Measurements from ENCODE around the gene MUL1.
"Not testable (repeated sequence)": the region's sequence is repeated elsewhere in the genome, so short reads cannot be mapped to it uniquely, and the experiment has no call there.

The MUL1 gene

GRCh38 chr1:20511518-20512428 lies 3.8 kb upstream of the MUL1 start:
- DNase-seq (ENCODE audit: low read depth in 3 of 3), result no peak

- DNase-seq (ENCODE audit: low read depth in 3 of 3), result no peak
Measured at GRCh38 chr1:20508411-20508771, 440 bp upstream of the MUL1 start.

GRCh38 chr1:20507248-20507563 lies 745 bp downstream of the MUL1 start:
- no peak for DNase-seq (ENCODE audit: low read depth in 3 of 3)

DNA sequence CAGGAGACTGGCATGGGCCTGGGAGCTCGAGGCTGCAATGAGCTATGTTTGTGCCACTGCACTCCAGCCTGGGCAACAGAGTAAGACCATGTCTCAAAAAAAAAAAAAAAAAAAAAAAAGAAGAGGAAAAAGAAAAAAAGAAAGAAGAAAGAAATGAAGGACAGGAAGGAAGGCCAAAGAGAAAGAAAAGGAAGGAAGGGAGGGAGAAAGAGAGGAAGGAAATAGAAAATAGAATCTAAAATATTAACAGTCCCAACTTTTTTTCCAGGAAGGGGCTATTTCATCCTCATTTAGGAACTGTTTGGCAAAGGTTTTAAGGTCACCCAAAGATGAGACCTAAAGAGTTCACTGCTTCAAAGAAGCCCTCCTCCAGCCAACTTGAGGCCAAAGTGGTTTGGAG lies 2.5 kb downstream of the MUL1 start:
- DNase-seq (ENCODE audit: low read depth in 3 of 3), result no peak

DNA sequence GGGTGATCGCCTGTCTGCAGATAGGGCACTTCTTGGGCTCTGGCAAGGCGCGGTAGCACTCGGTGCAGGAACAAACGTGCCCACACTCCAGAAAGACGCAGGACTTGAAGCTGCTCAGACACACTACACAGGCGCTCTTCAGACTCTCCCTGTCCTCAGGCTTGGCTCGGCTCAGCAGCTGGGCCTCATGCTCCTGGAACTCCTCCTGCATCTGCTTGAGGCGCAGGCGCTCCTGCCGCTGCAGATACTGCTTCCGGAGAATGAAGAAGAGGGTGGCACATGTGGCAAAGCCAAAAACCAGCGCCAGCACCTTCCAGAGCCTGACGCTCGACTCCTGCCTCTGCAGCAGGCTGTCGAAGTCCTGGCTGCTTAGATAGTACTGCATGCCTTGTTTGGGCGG lies 7.2 kb downstream of the MUL1 start:
- DNase-seq (ENCODE audit: low read depth in 3 of 3), result no peak

- DNase-seq (ENCODE audit: low read depth in 3 of 3), result no peak
Measured at GRCh38 chr1:20499718-20500117, 8.2 kb downstream of the MUL1 start.

DNA sequence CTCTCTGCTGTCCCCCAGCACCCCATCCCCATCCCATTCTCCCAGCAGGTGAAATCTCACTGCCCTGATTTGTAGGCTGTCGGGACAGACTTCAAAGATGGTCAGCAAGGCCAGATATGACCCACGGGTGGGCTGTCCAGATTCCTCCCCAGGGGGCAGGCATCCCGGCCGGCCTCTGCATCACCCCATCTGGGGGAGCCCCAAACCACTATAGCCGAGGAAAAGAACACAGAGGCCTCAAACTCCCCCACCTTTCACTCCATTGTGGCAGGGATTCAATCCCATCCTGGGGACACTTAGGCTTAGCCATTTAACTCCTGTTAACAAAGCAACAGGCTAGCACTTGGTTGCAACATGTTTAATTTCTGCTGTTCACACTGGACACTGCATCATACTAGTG lies 8.8 kb downstream of the MUL1 start:
- no peak for DNase-seq (ENCODE audit: low read depth in 3 of 3)

GRCh38 chr1:20498116-20498515 lies 9.8 kb downstream of the MUL1 start:
- no peak for DNase-seq (ENCODE audit: low read depth in 3 of 3)

DNA sequence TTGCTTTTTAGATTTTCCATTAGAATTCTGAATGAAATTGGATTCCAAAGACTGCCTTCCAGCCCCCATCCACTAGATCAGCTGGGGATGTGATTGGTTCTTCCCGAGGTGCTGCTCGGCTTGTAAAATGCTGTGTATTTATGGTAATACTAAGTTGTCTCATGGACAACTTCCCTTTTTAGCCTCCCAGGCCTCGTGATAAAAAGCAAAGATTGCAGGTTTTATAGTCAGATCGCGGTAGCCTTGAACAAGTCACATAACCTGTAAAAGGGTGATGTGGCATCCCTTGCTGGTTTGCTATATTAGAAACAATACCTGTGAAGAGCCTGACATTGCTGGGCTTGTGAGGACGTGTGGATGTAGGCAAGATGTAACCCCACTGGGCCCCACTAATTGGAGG lies 10.4 kb downstream of the MUL1 start:
- no peak for DNase-seq (ENCODE audit: low read depth in 3 of 3)

DNA sequence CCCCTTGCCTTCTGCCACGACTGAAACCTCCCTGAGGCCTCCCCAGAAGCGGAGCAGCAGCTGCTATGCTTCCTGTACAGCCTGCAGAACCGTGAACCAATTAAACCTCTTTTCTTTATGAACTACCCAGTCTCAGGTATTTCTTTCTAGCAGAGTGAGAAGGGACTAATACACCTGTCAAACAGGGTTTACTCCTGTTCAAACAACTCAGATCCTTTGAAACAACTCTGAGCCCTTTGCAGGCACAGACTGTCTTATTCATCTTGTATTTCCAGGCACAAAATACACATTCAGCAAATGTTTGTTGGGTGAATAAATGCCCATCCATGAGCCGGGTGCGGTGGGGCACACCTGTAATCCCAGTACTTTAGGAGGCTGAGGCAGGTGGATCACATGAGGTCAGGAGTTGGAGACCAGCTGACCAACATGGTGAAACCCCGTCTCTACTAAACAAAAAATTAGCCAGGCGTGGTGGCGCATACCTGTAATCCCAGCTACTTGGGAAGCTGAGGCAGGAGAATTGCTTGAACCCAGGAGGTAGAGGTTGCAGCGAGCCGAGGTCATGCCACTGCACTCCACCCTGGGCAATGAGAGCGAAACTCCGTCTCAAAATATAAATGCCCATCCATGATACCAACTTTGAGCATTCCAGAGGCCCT lies 11.1 kb downstream of the MUL1 start:
- not testable (repeated sequence) for DNase-seq (ENCODE audit: low read depth in 3 of 3)

- DNase-seq (ENCODE audit: low read depth in 3 of 3), result no peak
Measured at GRCh38 chr1:20496241-20496661, 11.7 kb downstream of the MUL1 start.

DNA sequence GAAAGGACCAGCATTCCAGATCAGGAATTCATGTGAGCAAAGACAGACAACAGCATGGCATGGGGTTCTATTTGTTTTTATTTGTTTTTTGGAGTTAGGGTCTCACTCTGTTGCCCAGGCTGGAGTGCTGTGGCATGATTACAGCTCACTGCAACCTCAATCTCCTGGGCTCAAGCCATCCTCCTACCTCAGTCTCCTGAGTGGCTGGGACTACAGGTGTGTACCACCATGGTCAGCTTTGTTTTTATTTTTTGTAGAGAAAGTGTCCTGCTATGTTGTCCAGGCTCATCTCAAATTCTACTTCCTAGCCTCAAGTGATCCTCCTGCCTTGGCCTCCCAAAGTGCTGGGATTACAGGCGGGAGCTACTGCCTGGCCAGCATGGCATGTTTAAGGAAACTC lies 12.3 kb downstream of the MUL1 start:
- DNase-seq (ENCODE audit: low read depth in 3 of 3), result no peak

- no peak for DNase-seq (ENCODE audit: low read depth in 3 of 3)
Measured at GRCh38 chr1:20494609-20495311, 13.2 kb downstream of the MUL1 start.

GRCh38 chr1:20493839-20494608 lies 13.9 kb downstream of the MUL1 start:
- peak; percentile 64 to 76 (median 73) for DNase-seq (ENCODE audit: low read depth in 3 of 3)

GRCh38 chr1:20493309-20493708 lies 14.6 kb downstream of the MUL1 start:
- DNase-seq (ENCODE audit: low read depth in 3 of 3), result no peak

GRCh38 chr1:20492751-20493150 lies 15.2 kb downstream of the MUL1 start:
- no peak for DNase-seq (ENCODE audit: low read depth in 3 of 3)

DNA sequence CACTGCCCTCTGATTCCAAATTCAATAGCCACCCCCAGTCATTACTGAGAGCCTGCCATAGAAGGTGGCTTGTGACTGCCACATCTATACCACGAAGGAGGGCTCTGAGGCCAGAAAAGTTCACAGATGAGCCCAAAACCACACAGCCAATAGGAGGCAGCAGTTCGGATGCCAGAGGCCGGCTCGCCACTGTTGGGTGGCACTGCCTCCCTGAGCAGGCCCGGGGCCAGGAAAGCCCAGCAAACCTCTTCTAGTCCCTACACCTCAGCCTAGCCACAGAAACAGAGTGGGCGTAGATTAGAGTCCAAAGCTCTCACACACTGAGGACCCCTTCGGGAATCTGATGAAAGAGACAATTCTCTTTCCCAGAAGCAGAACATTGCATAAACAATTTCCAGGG lies 16.1 kb downstream of the MUL1 start:
- DNase-seq (ENCODE audit: low read depth in 3 of 3), result no peak

DNA sequence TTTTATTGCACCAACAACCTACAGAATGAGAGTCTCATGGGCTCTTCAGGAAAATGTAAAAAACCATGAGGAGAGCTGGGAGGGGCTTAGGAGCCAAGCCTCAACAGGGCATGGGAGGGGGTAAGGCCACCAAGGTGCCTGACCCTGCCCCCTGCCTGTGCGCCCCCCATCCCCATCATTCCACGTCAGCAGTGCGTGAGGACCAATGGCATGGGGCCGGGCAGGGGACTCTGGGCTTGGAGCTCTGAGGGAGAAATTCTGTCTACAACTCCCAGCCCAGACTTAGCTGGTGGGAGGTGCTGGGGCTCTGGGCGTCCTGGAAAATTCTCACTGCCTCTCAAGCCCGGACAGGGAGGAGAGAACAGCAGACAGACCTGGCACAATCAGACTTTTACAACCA lies 16.8 kb downstream of the MUL1 start:
- no peak for DNase-seq (ENCODE audit: low read depth in 3 of 3)

- no peak for DNase-seq (ENCODE audit: low read depth in 3 of 3)
Measured at GRCh38 chr1:20487236-20487590, 20.7 kb downstream of the MUL1 start.

- DNase-seq (ENCODE audit: low read depth in 3 of 3), result no peak
Measured at GRCh38 chr1:20486457-20487235, 21.3 kb downstream of the MUL1 start.

Measured in stimulated activated CD4-positive, alpha-beta T cell treated with anti-CD3 and anti-CD28 coated beads, TNF-alpha, amount 100 ng/mL, for 24 hours (primary cell).